Ectodermal cell (in vitro differentiated cells): ENCODE measurements around the gene IWS1.

Source experiments
- H3K27ac ChIP-seq: 2 replicates; pipeline ENCODE4 v1.7.0; 2013; ENCODE audit warnings: mild to moderate bottlenecking, low read depth, low read length; ENCODE audit not compliant: insufficient read depth, poor library complexity, severe bottlenecking
- H3K27me3 ChIP-seq: 2 replicates; pipeline ENCODE4 v1.7.0; 2013; ENCODE audit warnings: mild to moderate bottlenecking, low read length; ENCODE audit not compliant: insufficient read depth, control insufficient read depth, poor library complexity, severe bottlenecking
- H3K36me3 ChIP-seq: one replicate; pipeline ENCODE4 v1.7.0; 2013; ENCODE audit warnings: low read length; ENCODE audit not compliant: control insufficient read depth, insufficient read depth
- H3K4me1 ChIP-seq: one replicate; pipeline ENCODE4 v1.7.0; 2013; ENCODE audit warnings: low read length; ENCODE audit not compliant: control insufficient read depth, insufficient read depth
- H3K4me3 ChIP-seq: 2 replicates; pipeline ENCODE4 v1.7.0; 2013; ENCODE audit warnings: low read depth, low read length, control low read depth; ENCODE audit not compliant: insufficient read depth
- H3K9me3 ChIP-seq: 2 replicates; pipeline ENCODE4 v1.7.0; 2013; ENCODE audit warnings: mild to moderate bottlenecking, low read length, moderate library complexity; ENCODE audit not compliant: control insufficient read depth
- WGBS, 2 experiments: methylation state at CpG; one replicate each; pipeline ENCODE4 v1.1.7; 2013; ENCODE audit warnings: missing lambda C conversion rate in 2 of 2; 5-methylcytosine and 5-hydroxymethylcytosine counted together

IWS1 gene

GRCh38 chr2:127516041-127516762, 10.1 kb downstream of the IWS1 start:
- Histone ChIP-seq H3K27me3 (no peaks in the 10 kb centered on the region), H3K9me3 (no peaks in the 10 kb centered on the region), H3K36me3 (peaks cover 9% of the 10 kb centered on the region), H3K27ac (no peak overlapping the region), H3K4me3 (no peak overlapping the region), H3K4me1 (no peaks in the 10 kb centered on the region)
- WGBS, 2 experiments, result 91 to 93% methylated on average over 14 of the region's 14 CpGs

GRCh38 chr2:127515383-127515915, 10.8 kb downstream of the IWS1 start:
- Histone ChIP-seq H3K4me3 (no peak overlapping the region), H3K27me3 (no peaks in the 10 kb centered on the region), H3K36me3 (peaks cover 9% of the 10 kb centered on the region), H3K27ac (no peak overlapping the region), H3K9me3 (no peaks in the 10 kb centered on the region), H3K4me1 (no peaks in the 10 kb centered on the region)
- 89 to 92% methylated on average over 6 of the region's 6 CpGs for WGBS, 2 experiments

GRCh38 chr2:127514485-127514884, 11.8 kb downstream of the IWS1 start:
- no peaks in the 10 kb centered on the region for H3K27me3 ChIP-seq
- no peak overlapping the region for H3K4me3 ChIP-seq
- no peaks in the 10 kb centered on the region for H3K4me1 ChIP-seq
- no peaks in the 10 kb centered on the region for H3K9me3 ChIP-seq
- H3K36me3 ChIP-seq, result peaks cover 9% of the 10 kb centered on the region
- H3K27ac ChIP-seq, result no peak overlapping the region
- WGBS, 2 experiments, result 93 to 94% methylated on average over 13 of the region's 13 CpGs

GRCh38 chr2:127514076-127514475, 12.2 kb downstream of the IWS1 start:
- H3K27me3 ChIP-seq, result no peaks in the 10 kb centered on the region
- no peak overlapping the region for H3K4me3 ChIP-seq
- no peaks in the 10 kb centered on the region for H3K9me3 ChIP-seq
- no peaks in the 10 kb centered on the region for H3K4me1 ChIP-seq
- peaks cover 9% of the 10 kb centered on the region for H3K36me3 ChIP-seq
- no peak overlapping the region for H3K27ac ChIP-seq
- 90 to 94% methylated on average over 10 of the region's 10 CpGs for WGBS, 2 experiments

- H3K4me1 ChIP-seq, result no peaks in the 10 kb centered on the region
- H3K9me3 ChIP-seq, result no peaks in the 10 kb centered on the region
- no peak overlapping the region for H3K4me3 ChIP-seq
- 94 to 95% methylated on average over 4 of the region's 4 CpGs for WGBS, 2 experiments
- no peaks in the 10 kb centered on the region for H3K27me3 ChIP-seq
- H3K36me3 ChIP-seq, result no peaks in the 10 kb centered on the region
- no peak overlapping the region for H3K27ac ChIP-seq
Observed at GRCh38 chr2:127512362-127512761, 13.9 kb downstream of the IWS1 start.

- Histone ChIP-seq H3K4me3 (no peak overlapping the region), H3K4me1 (no peaks in the 10 kb centered on the region), H3K36me3 (no peaks in the 10 kb centered on the region), H3K27me3 (no peaks in the 10 kb centered on the region), H3K27ac (no peak overlapping the region), H3K9me3 (no peaks in the 10 kb centered on the region)
- no CpG with 5 or more reads among the region's 1 CpG for WGBS, 2 experiments
Observed at GRCh38 chr2:127511917-127512316, 14.4 kb downstream of the IWS1 start.

GRCh38 chr2:127511090-127511695, 15.1 kb downstream of the IWS1 start:
- no peaks in the 10 kb centered on the region for H3K4me1 ChIP-seq
- H3K4me3 ChIP-seq, result no peak overlapping the region
- H3K27ac ChIP-seq, result no peak overlapping the region
- H3K27me3 ChIP-seq, result no peaks in the 10 kb centered on the region
- no peaks in the 10 kb centered on the region for H3K36me3 ChIP-seq
- no peaks in the 10 kb centered on the region for H3K9me3 ChIP-seq
- WGBS, 2 experiments, result 86 to 97% methylated on average over 6 of the region's 6 CpGs

GRCh38 chr2:127510073-127510472, 16.2 kb downstream of the IWS1 start:
- no peaks in the 10 kb centered on the region for H3K4me1 ChIP-seq
- H3K4me3 ChIP-seq, result no peak overlapping the region
- 95 to 100% methylated on average over 2 of the region's 2 CpGs for WGBS, 2 experiments
- H3K27me3 ChIP-seq, result no peaks in the 10 kb centered on the region
- no peaks in the 10 kb centered on the region for H3K9me3 ChIP-seq
- no peak overlapping the region for H3K27ac ChIP-seq
- peaks cover 5% of the 10 kb centered on the region for H3K36me3 ChIP-seq

GRCh38 chr2:127508631-127509034, 17.7 kb downstream of the IWS1 start:
- Histone ChIP-seq H3K4me1 (no peaks in the 10 kb centered on the region), H3K36me3 (peaks cover 12% of the 10 kb centered on the region), H3K9me3 (no peaks in the 10 kb centered on the region), H3K27ac (no peak overlapping the region), H3K27me3 (no peaks in the 10 kb centered on the region), H3K4me3 (no peak overlapping the region)
- 95 to 96% methylated on average over 3 of the region's 3 CpGs for WGBS, 2 experiments

- Histone ChIP-seq H3K4me3 (no peak overlapping the region), H3K4me1 (no peaks in the 10 kb centered on the region), H3K9me3 (no peaks in the 10 kb centered on the region), H3K36me3 (peaks cover 15% of the 10 kb centered on the region), H3K27ac (no peak overlapping the region), H3K27me3 (no peaks in the 10 kb centered on the region)
- WGBS, 2 experiments, result 90 to 97% methylated on average over 4 of the region's 4 CpGs
Observed at GRCh38 chr2:127508023-127508630, 18.2 kb downstream of the IWS1 start.
